HepG2 (cell line): Measurements from ENCODE around the gene APEX1. TPM values are rescaled to one million over a fixed set of nuclear protein-coding genes. Genes with fewer than 3 reads are reported as not detected.
A peak's percentile ranks its signal among the peaks of the same experiment; 100 is the strongest.

Experiments
- FOXA3 ChIP-seq: IDR thresholded peaks from 2 replicates; pipeline ENCODE4 v1.6.1; 2016; ENCODE audit warnings: missing genetic modification reagents, missing compliant biosample characterization
- ZNF550 ChIP-seq: sonication (generic); formaldehyde crosslinking; IDR thresholded peaks from 2 replicates; pipeline ENCODE4 v1.4.0; 2020; ENCODE audit warnings: mild to moderate bottlenecking, missing genetic modification reagents, borderline replicate concordance
- ZNF619 ChIP-seq: sonication (generic); formaldehyde crosslinking; IDR thresholded peaks from 2 replicates; pipeline ENCODE4 v1.4.0; 2020; ENCODE audit warnings: mild to moderate bottlenecking, missing genetic modification reagents
- ZNF777 ChIP-seq: sonication (generic); formaldehyde crosslinking; IDR thresholded peaks from 2 replicates; pipeline ENCODE4 v1.4.0; 2020; ENCODE audit warnings: missing genetic modification reagents
- ZSCAN25 ChIP-seq: sonication (generic); formaldehyde crosslinking; IDR thresholded peaks from 2 replicates; pipeline ENCODE4 v1.8.0; 2022; ENCODE audit warnings: mild to moderate bottlenecking, missing genetic modification reagents
- ZSCAN31 ChIP-seq: sonication (generic); formaldehyde crosslinking; IDR thresholded peaks from 2 replicates; pipeline ENCODE4 v1.5.0; 2020; ENCODE audit warnings: low read depth, mild to moderate bottlenecking, missing genetic modification reagents
- polyA plus RNA-seq, 8 experiments: library from polyadenylated mRNA; depleted of rRNA in 3 of 8; stranded (reverse) in 7 of 8; unstranded in 1 of 8; fragments of >200 nt; fragmentation: Illumina TruSeq in 4 of 8; extraction: Trizol in 4 of 8; gene quantifications; 2 replicates each; pipeline versions ENCODE4 v1.2.1 to v1.2.3, GENCODE V29; 2011 to 2016; ENCODE audit warnings: low read depth in 4 of 8, missing spikeins in 1 of 8, mixed read lengths in 1 of 8; ENCODE audit not compliant: insufficient read depth in 1 of 8
- total RNA-seq, 5 experiments: library from RNA; depleted of rRNA; stranded (reverse); fragments of >200 nt; fragmentation: Illumina TruSeq; extraction: Trizol; gene quantifications; 2 replicates each; pipeline ENCODE4 v1.2.3, GENCODE V29; 2016; ENCODE audit warnings: low read depth in 1 of 5
- TF ChIP-seq, protein P1 (sequence below), 2 experiments: sonication (generic) in 1 of 2; formaldehyde crosslinking in 1 of 2; IDR thresholded peaks; 2 replicates each; pipeline versions ENCODE4 v1.4.0 to v1.6.1; 2016 to 2020; ENCODE audit warnings: borderline replicate concordance in 1 of 2, low read depth in 1 of 2, mild to moderate bottlenecking in 1 of 2, missing genetic modification reagents in 1 of 2
- TF ChIP-seq, protein P2 (sequence below), 2 experiments: fragments of 450-650 bp in 1 of 2; sonication (generic) in 1 of 2; formaldehyde crosslinking in 1 of 2; IDR thresholded peaks; 2 replicates each; pipeline versions ENCODE4 v1.6.1 to v1.8.0; 2016 to 2022; ENCODE audit warnings: antibody characterized with exemption in 1 of 2, mild to moderate bottlenecking in 1 of 2, missing genetic modification reagents in 1 of 2
- TF ChIP-seq, protein P3 (sequence below): sonication (generic); formaldehyde crosslinking; IDR thresholded peaks from 2 replicates; pipeline ENCODE4 v1.4.0; 2020; ENCODE audit warnings: mild to moderate bottlenecking, missing genetic modification reagents
- TF ChIP-seq, protein P4 (sequence below): sonication (generic); formaldehyde crosslinking; IDR thresholded peaks from 2 replicates; pipeline ENCODE4 v1.4.0; 2020; ENCODE audit warnings: mild to moderate bottlenecking, low read depth, missing genetic modification reagents

Gene APEX1
- total and polyA plus RNA-seq, 2 of the 13 experiments (the other 11 are each of a cell fraction or from before 2014, with no cell fraction given): 171 to 405 TPM

DNA sequence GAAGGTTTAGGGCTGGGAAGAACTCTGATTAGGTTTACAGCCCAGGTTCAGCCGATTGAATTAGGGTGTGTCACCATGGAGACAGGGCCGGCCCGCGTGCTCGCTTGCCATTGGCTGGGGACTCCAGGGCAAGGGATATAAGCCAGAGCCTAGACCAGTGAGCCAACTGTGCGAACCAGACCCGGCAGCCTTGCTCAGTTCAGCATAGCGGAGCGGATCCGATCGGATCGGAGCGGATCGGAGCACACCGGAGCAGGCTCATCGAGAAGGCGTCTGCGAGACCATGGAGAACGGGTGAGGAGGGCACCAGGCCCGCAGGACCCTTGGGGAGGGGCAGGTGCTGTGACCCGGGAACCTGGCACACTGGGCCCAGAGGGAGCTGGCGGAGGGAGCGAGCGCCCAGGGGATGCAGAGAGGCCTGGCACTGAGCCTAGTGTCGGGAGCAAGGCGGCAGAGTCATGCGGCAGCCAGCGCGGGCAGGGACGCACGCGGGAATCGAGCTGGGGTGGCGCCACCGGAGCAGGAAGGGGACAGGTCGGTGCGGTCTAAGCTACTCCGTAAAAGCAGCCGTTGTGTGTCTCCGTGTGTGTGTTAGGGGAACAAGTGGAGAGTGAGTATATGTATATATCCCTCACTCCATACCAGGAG lies 14.3 kb downstream of the APEX1 start, which contains the start of gene PNP (continued):
- TF ChIP-seq, protein P1, sequence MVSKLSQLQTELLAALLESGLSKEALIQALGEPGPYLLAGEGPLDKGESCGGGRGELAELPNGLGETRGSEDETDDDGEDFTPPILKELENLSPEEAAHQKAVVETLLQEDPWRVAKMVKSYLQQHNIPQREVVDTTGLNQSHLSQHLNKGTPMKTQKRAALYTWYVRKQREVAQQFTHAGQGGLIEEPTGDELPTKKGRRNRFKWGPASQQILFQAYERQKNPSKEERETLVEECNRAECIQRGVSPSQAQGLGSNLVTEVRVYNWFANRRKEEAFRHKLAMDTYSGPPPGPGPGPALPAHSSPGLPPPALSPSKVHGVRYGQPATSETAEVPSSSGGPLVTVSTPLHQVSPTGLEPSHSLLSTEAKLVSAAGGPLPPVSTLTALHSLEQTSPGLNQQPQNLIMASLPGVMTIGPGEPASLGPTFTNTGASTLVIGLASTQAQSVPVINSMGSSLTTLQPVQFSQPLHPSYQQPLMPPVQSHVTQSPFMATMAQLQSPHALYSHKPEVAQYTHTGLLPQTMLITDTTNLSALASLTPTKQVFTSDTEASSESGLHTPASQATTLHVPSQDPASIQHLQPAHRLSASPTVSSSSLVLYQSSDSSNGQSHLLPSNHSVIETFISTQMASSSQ (IDR thresholded peaks at IDR 0.05; ENCODE audit: low read depth): no peak
- TF ChIP-seq, protein P1 (CRISPR knock-in tag; IDR thresholded peaks at IDR 0.05; ENCODE audit: borderline replicate concordance): peak; percentile 68
- TF ChIP-seq, protein P2, sequence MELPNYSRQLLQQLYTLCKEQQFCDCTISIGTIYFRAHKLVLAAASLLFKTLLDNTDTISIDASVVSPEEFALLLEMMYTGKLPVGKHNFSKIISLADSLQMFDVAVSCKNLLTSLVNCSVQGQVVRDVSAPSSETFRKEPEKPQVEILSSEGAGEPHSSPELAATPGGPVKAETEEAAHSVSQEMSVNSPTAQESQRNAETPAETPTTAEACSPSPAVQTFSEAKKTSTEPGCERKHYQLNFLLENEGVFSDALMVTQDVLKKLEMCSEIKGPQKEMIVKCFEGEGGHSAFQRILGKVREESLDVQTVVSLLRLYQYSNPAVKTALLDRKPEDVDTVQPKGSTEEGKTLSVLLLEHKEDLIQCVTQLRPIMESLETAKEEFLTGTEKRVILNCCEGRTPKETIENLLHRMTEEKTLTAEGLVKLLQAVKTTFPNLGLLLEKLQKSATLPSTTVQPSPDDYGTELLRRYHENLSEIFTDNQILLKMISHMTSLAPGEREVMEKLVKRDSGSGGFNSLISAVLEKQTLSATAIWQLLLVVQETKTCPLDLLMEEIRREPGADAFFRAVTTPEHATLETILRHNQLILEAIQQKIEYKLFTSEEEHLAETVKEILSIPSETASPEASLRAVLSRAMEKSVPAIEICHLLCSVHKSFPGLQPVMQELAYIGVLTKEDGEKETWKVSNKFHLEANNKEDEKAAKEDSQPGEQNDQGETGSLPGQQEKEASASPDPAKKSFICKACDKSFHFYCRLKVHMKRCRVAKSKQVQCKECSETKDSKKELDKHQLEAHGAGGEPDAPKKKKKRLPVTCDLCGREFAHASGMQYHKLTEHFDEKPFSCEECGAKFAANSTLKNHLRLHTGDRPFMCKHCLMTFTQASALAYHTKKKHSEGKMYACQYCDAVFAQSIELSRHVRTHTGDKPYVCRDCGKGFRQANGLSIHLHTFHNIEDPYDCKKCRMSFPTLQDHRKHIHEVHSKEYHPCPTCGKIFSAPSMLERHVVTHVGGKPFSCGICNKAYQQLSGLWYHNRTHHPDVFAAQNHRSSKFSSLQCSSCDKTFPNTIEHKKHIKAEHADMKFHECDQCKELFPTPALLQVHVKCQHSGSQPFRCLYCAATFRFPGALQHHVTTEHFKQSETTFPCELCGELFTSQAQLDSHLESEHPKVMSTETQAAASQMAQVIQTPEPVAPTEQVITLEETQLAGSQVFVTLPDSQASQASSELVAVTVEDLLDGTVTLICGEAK (IDR thresholded peaks at IDR 0.05): no peak
- TF ChIP-seq, protein P2 (CRISPR knock-in tag; IDR thresholded peaks at IDR 0.05): peak; percentile 41; the same call in 1 of the 2 replicates
- TF ChIP-seq, protein P3, sequence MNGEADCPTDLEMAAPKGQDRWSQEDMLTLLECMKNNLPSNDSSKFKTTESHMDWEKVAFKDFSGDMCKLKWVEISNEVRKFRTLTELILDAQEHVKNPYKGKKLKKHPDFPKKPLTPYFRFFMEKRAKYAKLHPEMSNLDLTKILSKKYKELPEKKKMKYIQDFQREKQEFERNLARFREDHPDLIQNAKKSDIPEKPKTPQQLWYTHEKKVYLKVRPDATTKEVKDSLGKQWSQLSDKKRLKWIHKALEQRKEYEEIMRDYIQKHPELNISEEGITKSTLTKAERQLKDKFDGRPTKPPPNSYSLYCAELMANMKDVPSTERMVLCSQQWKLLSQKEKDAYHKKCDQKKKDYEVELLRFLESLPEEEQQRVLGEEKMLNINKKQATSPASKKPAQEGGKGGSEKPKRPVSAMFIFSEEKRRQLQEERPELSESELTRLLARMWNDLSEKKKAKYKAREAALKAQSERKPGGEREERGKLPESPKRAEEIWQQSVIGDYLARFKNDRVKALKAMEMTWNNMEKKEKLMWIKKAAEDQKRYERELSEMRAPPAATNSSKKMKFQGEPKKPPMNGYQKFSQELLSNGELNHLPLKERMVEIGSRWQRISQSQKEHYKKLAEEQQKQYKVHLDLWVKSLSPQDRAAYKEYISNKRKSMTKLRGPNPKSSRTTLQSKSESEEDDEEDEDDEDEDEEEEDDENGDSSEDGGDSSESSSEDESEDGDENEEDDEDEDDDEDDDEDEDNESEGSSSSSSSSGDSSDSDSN (CRISPR knock-in tag): peak; percentile 98
- TF ChIP-seq ZSCAN31 (CRISPR knock-in tag) (peak; percentile 37; the same call in 1 of the 2 replicates), FOXA3 (CRISPR knock-in tag) (peak; percentile 34; the same call in 1 of the 2 replicates), ZNF550 (CRISPR knock-in tag) (peak; percentile 23; the same call in 1 of the 2 replicates), ZNF777 (CRISPR knock-in tag) (peak; percentile 62; the same call in 1 of the 2 replicates), ZNF619 (peak; percentile 71), ZSCAN25 (CRISPR knock-in tag) (peak; percentile 79; the same call in 1 of the 2 replicates)
- TF ChIP-seq, protein P4, sequence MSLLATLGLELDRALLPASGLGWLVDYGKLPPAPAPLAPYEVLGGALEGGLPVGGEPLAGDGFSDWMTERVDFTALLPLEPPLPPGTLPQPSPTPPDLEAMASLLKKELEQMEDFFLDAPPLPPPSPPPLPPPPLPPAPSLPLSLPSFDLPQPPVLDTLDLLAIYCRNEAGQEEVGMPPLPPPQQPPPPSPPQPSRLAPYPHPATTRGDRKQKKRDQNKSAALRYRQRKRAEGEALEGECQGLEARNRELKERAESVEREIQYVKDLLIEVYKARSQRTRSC (CRISPR knock-in tag): no peak; the same call in 1 of the 2 replicates
